ENCODE measurements around the gene TANC1. TPM values are rescaled to one million over a fixed set of nuclear protein-coding genes. Genes with fewer than 3 reads are reported as not detected.

TANC1 gene
- total RNA-seq, 2 experiments from 2014 or later: 0.70 to 0.92 TPM

DNA sequence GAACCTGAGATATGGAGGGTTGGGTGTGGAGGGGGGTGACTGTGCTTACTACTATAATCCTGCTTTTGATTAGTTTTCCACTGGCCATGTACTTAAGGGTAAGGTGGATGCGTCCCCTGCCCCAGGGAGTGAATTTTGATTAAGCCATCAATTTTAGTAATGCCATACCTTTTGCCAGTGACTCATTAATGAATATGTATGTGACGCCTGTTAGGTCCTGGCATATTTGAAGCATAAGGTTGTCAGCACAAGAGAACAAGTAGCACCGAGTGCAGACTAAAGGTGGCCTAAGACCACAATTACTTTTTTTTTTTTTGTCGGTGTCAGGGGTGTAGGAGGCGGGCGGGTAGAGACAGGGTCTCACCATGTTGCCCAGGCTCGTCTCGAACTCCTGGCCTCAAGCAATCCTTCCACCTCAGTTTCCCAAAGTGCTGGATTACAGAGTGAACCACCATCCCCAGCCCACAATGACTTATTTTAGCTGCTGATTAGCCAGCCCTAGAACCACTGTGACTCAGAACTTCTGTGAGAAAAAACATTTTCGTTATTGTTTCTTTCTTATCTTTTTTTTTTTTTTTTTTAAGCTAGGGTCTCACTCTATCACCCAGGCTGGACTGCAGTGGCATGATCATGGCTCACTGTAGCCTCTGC, 7.0 kb downstream of the TANC1 start:
- ChIA-PET CTCF (no interaction called here), POLR2A (no interaction called here)
- DNase-seq (no peak), ATAC-seq (no peak)
- intact Hi-C loops (cut with micrococcal nuclease): no loop called here
- no peaks in the 10 kb centered on the region for H3K9me3 Mint-ChIP-seq
- no peak overlapping the region for H3K27ac Mint-ChIP-seq
- no peaks in the 10 kb centered on the region for H3K36me3 Mint-ChIP-seq (ENCODE audit: low read depth)
- peaks cover 2% of the 10 kb centered on the region for H3K4me1 Mint-ChIP-seq (ENCODE audit: low read depth)
- peaks cover 39% of the 10 kb centered on the region for H3K27me3 Mint-ChIP-seq
- no peak overlapping the region for H3K4me3 Mint-ChIP-seq
- TF ChIP-seq, protein P1, sequence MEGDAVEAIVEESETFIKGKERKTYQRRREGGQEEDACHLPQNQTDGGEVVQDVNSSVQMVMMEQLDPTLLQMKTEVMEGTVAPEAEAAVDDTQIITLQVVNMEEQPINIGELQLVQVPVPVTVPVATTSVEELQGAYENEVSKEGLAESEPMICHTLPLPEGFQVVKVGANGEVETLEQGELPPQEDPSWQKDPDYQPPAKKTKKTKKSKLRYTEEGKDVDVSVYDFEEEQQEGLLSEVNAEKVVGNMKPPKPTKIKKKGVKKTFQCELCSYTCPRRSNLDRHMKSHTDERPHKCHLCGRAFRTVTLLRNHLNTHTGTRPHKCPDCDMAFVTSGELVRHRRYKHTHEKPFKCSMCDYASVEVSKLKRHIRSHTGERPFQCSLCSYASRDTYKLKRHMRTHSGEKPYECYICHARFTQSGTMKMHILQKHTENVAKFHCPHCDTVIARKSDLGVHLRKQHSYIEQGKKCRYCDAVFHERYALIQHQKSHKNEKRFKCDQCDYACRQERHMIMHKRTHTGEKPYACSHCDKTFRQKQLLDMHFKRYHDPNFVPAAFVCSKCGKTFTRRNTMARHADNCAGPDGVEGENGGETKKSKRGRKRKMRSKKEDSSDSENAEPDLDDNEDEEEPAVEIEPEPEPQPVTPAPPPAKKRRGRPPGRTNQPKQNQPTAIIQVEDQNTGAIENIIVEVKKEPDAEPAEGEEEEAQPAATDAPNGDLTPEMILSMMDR (IDR thresholded peaks at IDR 0.05): no peak

DNA sequence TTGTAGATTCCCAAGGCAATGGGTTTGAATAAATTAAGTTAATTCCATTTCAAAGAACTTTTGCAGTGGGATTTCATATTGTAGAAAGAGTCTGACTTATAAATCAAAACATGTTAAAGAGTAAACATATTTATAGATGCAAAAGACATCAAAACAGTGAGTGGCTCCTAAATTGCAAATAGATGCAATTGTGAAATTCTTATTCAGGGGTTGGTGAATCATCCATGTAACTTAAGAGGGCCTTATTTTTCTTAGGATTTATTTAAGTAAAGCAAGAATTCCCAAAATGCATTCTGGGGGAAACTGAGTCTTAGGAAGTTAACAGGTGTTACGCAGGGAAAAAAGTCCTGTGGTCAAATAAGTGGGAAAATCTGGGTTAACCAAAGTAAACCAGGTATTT, 11.3 kb downstream of the TANC1 start:
- no peak for DNase-seq
- H3K9me3 Mint-ChIP-seq: no peaks in the 10 kb centered on the region
- H3K36me3 Mint-ChIP-seq (ENCODE audit: low read depth): no peaks in the 10 kb centered on the region
- no peak for ATAC-seq
- H3K4me3 Mint-ChIP-seq: no peak overlapping the region
- no peaks in the 10 kb centered on the region for H3K4me1 Mint-ChIP-seq (ENCODE audit: low read depth)
- ChIA-PET POLR2A (interaction anchor here (0.7 kb wide), 1 partner anchor 442 kb away, joined by 6 read pairs; no protein-coding TSS in a partner anchor), CTCF (interaction anchor here (1.4 kb wide), 1 partner anchor 139 kb away, joined by 3 read pairs; no protein-coding TSS in a partner anchor)
- H3K27ac Mint-ChIP-seq: no peak overlapping the region
- TF ChIP-seq, protein P1 (IDR thresholded peaks at IDR 0.05): no peak
- intact Hi-C loops (cut with micrococcal nuclease): no loop called here
- peaks cover 15% of the 10 kb centered on the region for H3K27me3 Mint-ChIP-seq

DNA sequence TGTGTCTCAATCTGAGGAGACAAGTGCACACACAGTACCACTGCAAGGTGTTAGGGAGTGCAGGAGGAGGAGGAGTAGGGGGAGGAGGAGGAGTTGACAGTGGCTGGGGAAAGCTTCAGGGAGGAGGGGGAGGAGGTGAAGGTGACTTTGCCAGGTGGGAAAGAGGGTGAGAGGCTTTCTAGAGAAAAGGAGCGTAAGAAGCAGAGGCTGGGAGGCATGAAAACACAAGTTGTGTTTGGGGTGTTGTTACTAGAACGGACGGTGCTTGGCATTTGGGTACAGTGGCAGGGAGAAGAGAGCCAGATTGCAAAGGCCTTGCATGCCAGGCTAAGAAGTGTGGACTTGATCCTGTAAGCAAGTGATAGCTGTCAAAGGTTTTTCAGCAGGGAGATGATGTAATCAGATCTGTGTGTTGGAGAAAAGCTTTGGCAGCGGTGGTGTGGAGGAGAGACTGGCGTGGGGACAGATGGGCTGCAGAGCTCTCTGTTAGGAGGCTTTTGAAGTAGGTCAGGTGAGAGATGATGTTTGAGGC, 16.2 kb downstream of the TANC1 start:
- intact Hi-C loops (cut with micrococcal nuclease): no loop called here
- TF ChIP-seq, protein P1 (IDR thresholded peaks at IDR 0.05): no peak
- ATAC-seq: no peak
- no peaks in the 10 kb centered on the region for H3K36me3 Mint-ChIP-seq (ENCODE audit: low read depth)
- CTCF ChIA-PET: interaction anchor here (4.1 kb wide), 1 partner anchor 13 kb away, joined by 15 read pairs; no protein-coding TSS in a partner anchor
- no peaks in the 10 kb centered on the region for H3K9me3 Mint-ChIP-seq
- POLR2A ChIA-PET: interaction anchor here (1.2 kb wide), 1 partner anchor 11 kb away, joined by 3 read pairs; no protein-coding TSS in a partner anchor
- no peak for DNase-seq
- H3K4me1 Mint-ChIP-seq (ENCODE audit: low read depth): no peaks in the 10 kb centered on the region
- H3K4me3 Mint-ChIP-seq: no peak overlapping the region
- peaks cover 1% of the 10 kb centered on the region for H3K27me3 Mint-ChIP-seq
- H3K27ac Mint-ChIP-seq: no peak overlapping the region

DNA sequence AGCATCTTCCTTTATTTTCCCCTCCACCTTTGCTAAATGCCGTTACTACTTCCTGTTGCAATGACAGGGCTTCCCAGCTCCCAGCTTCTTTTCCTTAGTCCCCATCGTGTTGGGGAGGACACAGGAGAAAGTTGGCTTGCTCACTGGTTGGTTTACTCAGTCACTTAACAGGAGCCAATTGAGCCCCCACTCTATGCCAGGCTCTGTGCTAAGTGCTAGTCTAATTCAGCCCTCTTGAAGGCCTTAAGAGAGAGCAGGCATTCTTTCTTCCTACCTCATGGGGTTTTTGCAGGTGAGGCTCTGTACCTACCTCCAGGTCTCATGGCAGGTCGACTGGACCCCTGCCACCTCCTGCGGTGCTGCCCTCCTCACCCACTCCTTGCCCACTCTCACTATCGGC, 20.1 kb downstream of the TANC1 start:
- DNase-seq: no peak
- no peaks in the 10 kb centered on the region for H3K36me3 Mint-ChIP-seq (ENCODE audit: low read depth)
- ChIA-PET CTCF (interaction anchor here (4.1 kb wide), 1 partner anchor 9 kb away, joined by 15 read pairs; no protein-coding TSS in a partner anchor), POLR2A (no interaction called here)
- H3K27ac Mint-ChIP-seq: no peak overlapping the region
- intact Hi-C loops (cut with micrococcal nuclease): no loop called here
- no peaks in the 10 kb centered on the region for H3K4me1 Mint-ChIP-seq (ENCODE audit: low read depth)
- no peaks in the 10 kb centered on the region for H3K9me3 Mint-ChIP-seq
- ATAC-seq: no peak
- no peak overlapping the region for H3K4me3 Mint-ChIP-seq
- peaks cover 1% of the 10 kb centered on the region for H3K27me3 Mint-ChIP-seq
- TF ChIP-seq, protein P1 (IDR thresholded peaks at IDR 0.05): no peak

DNA sequence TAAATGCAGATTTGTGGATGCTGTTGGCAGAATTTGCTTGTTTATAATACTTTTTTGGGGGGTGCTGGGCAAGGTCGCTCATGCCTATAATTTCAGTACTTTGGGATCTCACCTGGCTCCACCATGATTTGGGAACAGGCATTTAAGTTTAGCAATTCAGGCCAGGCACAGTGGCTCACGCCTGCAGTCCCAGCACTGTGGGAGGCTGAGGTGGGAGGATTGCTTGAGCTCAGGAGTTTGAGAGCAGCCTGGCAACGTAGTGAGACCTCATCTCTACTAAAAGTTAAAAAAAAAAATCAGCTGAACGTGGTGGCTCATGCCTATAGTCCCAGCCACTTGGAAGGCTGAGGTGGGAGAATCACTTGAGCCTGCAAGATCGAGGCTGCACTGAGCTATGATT, 20.7 kb downstream of the TANC1 start:
- Mint-ChIP-seq H3K4me1 (ENCODE audit: low read depth) (no peaks in the 10 kb centered on the region), H3K27ac (no peak overlapping the region), H3K27me3 (peaks cover 1% of the 10 kb centered on the region), H3K4me3 (no peak overlapping the region), H3K36me3 (ENCODE audit: low read depth) (no peaks in the 10 kb centered on the region), H3K9me3 (no peaks in the 10 kb centered on the region)
- intact Hi-C loops (cut with micrococcal nuclease): no loop called here
- no peak for DNase-seq
- ATAC-seq: no peak
- ChIA-PET POLR2A (no interaction called here), CTCF (interaction anchor here (1.2 kb wide), 1 partner anchor 130 kb away, joined by 3 read pairs; no protein-coding TSS in a partner anchor)
- TF ChIP-seq, protein P1 (IDR thresholded peaks at IDR 0.05): no peak
